ENCODE data around the gene DLGAP5.

GRCh38 chr14:55212634-55213033, 21.2 kb upstream of the DLGAP5 start:
- TF ChIP-seq CTCF (IDR thresholded peaks at IDR 0.05) = no peak
- TF ChIP-seq POLR2A (IDR thresholded peaks at IDR 0.05) = no peak

Data from prostate gland (tissue), 2 donors.